Stimulated activated naive B cell treated with anti-CD40 and anti-IgM and Interleukin-4, amounts not matched to agents 10 μg/mL and 1 μg/mL and 100 μg/mL, for 72 hours (primary cell): ENCODE measurements around the gene GNAT1.

Experiments used
- ATAC-seq, 2 donors: fragments of 150-1000 bp; cut with Tn5 transposase; replicated peaks; 2 replicates each; pipeline ENCODE4 v1.10.0; 2021; ENCODE audit warnings: moderate library complexity in 1 of 2
- DNase-seq: peaks from one replicate; pipeline ENCODE4 v3.0.0; 2021
- H3K27ac Mint-ChIP-seq: one replicate; pipeline ENCODE4 v1.8.0; 2022; ENCODE audit warnings: mild to moderate bottlenecking, mixed read lengths
- H3K27me3 Mint-ChIP-seq, 2 donors: one replicate each; pipeline ENCODE4 v1.8.0; 2022; ENCODE audit warnings: mixed read lengths in 2 of 2
- H3K36me3 Mint-ChIP-seq, 2 donors: one replicate each; pipeline ENCODE4 v1.8.0; 2022; ENCODE audit warnings: mixed read lengths in 2 of 2, mild to moderate bottlenecking in 1 of 2
- H3K4me1 Mint-ChIP-seq, 2 donors: one replicate each; pipeline ENCODE4 v1.8.0; 2022; ENCODE audit warnings: mixed read lengths in 2 of 2, mild to moderate bottlenecking in 1 of 2
- H3K4me3 Mint-ChIP-seq, 2 donors: one replicate each; pipeline ENCODE4 v1.8.0; 2022; ENCODE audit warnings: mild to moderate bottlenecking in 2 of 2, mixed read lengths in 2 of 2, moderate library complexity in 1 of 2
- H3K9me3 Mint-ChIP-seq, 2 donors: one replicate each; pipeline ENCODE4 v1.8.0; 2022; ENCODE audit warnings: mixed read lengths in 2 of 2, mild to moderate bottlenecking in 1 of 2

GNAT1 gene

GRCh38 chr3:50245831-50246516, 54.6 kb downstream of the GNAT1 start:
- Mint-ChIP-seq H3K4me1 (peaks cover 55 to 98% of the 10 kb centered on the region in 2 donors), H3K4me3 (peak overlapping the region; percentile 86 to 87), H3K36me3 (peaks cover 15 to 35% of the 10 kb centered on the region in 2 donors), H3K27me3 (no peaks in the 10 kb centered on the region), H3K27ac (peak overlapping the region; percentile 96), H3K9me3 (no peaks in the 10 kb centered on the region)
- peak; percentile 85 to 88 for ATAC-seq
- peak; percentile 78 for DNase-seq

GRCh38 chr3:50246517-50246954, 55.1 kb downstream of the GNAT1 start:
- peak; percentile 70 for DNase-seq
- H3K9me3 Mint-ChIP-seq = no peaks in the 10 kb centered on the region
- peak overlapping the region; percentile 96 for H3K27ac Mint-ChIP-seq
- H3K4me1 Mint-ChIP-seq = peaks cover 55 to 98% of the 10 kb centered on the region in 2 donors
- ATAC-seq = peak; percentile 74 to 78
- H3K36me3 Mint-ChIP-seq = peaks cover 16 to 35% of the 10 kb centered on the region in 2 donors
- H3K4me3 Mint-ChIP-seq = peak overlapping the region; percentile 86 to 87
- no peaks in the 10 kb centered on the region for H3K27me3 Mint-ChIP-seq
